Measurements from ENCODE around the gene IFI6. TPM values are rescaled to one million over a fixed set of nuclear protein-coding genes. Genes with fewer than 3 reads are reported as not detected.

The IFI6 gene
- polyA plus RNA-seq, 1 donor: 99.0 TPM

DNA sequence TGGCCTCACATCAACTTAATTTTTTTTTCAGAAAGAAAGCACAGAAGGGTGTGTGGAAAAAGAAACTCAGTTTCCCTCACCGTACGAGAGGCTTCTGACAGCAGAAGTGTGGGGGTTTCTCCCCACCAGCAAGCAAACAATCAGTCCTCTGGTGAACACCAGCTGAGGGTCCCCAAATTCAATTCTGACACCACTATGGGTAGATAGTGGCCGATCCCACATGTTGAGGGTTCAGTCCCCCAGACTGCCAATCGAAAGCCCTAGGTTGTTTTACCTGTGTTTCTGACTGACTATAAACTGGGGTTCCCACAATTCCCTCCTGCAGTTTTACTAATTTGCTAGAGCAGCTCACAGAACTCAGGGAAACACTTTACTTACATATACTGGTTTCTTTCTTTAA is 2.1 kb downstream of the IFI6 start:
- no peak for DNase-seq

DNA sequence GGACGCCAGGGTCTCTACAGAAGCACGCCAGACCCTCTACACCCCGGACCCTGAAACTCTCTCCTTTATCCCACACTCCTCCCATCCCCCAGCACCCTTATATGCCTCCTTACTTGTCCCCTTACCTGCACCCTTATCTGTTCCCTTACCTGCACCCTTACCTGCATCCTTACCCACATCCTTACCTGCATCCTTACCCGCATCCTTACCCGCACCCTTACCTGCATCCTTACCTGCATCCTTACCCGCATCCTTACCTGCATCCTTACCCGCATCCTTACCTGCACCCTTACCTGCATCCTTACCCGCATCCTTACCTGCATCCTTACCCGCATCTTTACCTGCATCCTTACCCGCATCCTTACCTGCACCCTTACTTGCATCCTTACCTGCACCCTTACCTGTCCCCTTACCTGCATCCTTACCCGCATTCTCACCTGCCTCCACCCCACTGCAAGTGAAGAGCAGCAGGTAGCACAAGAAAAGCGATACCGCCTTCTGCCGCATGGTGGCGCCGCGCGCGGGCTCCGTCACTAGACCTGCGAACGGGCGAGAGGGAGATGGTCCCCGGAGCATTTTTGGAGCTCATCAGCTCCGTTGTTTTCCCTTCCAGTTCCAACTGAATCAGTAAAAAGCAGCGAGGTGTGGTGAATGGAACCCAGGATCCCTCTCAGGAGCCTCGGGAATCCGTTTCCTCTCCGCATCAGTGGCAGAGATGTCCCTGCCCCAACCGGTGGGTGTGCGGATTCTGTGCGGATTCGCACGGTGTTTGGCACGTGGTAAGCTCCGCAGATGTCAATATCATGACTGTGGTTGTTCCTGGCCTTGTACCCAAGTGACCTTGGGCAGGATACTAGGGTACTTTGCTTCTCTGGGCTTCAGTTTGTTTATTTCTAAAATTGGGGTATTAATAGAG is 2.9 kb downstream of the IFI6 start:
- peak; percentile 79 for DNase-seq

GRCh38 chr1:27668121-27668807 is 3.7 kb downstream of the IFI6 start:
- DNase-seq: no peak

DNA sequence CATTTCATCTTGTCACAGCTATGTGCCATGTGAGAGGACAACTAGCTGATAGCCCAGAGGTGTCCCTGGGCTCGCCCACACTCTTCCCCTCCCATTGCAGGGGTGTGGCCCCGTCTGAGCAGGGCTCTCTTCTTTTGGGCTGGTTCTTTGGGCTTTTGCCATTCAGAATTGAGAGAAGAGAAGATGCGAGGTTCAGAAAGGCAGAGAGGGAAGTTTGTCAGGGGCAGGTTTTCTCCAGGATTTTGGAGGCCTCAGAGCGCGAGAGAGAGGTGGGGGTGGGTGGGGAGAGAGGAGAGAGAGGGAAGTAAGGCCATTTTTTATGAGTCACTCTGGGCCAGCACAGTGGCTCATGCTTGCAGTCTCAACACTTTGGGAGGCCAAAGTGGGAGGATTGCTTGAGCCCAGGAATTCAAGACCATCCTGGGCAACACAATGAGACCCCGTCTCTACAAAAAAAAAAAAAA is 5.2 kb downstream of the IFI6 start:
- DNase-seq: no peak

DNA sequence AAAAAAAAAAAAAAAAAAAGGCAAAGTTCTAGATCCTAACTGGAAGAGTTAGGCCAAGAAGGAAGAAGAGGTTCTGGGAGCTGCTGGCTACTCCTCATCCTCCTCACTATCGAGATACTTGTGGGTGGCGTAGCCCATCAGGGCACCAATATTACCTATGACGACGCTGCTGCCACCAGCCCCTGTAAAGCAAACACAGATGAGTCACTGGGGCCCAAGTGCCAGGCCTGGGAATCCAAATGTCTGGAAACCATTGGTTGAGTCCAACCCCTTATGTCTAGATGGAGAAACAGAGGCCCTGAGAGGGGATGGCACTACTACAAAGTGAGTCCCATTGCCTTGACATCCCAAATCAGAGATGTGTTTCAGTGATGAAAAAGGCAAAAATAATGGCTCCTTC is 5.7 kb downstream of the IFI6 start:
- DNase-seq: no peak

DNA sequence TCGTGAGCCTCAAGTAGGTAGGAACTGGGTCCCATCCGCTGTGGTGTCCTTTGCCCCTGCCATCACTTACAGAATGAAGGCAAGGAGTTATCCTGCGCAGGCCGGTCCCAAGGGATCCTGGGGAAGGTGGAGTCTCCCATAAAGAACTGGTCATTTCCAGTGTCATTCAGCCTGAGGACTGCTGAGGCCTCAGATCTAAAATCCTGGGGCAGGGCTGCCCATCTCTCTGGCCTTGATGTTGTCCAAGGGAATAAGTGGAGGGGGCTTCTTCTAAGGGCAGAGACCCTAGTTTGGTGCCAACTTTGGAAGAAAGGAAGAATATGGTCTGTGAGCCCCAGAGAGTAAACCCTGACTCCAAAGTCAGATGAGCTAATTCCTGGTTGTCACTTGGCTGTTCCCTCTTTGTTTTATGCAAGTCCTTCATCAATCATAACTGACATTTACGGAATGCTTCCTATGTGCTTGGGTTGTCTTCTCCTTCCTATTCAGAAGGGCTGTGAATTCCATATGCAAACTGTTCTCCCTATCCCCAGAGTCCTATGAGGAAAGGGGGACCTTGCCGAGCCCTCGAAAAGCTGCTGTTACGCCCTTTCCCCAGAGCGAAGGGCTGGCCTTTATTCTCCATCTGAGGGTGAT is 6.9 kb downstream of the IFI6 start:
- DNase-seq: no peak

- DNase-seq: no peak
Measured at GRCh38 chr1:27664291-27664690, 7.7 kb downstream of the IFI6 start.

GRCh38 chr1:27662707-27663393 is 9.1 kb downstream of the IFI6 start:
- DNase-seq: peak; percentile 86

- DNase-seq: no peak
Measured at GRCh38 chr1:27662261-27662660, 9.7 kb downstream of the IFI6 start.

DNA sequence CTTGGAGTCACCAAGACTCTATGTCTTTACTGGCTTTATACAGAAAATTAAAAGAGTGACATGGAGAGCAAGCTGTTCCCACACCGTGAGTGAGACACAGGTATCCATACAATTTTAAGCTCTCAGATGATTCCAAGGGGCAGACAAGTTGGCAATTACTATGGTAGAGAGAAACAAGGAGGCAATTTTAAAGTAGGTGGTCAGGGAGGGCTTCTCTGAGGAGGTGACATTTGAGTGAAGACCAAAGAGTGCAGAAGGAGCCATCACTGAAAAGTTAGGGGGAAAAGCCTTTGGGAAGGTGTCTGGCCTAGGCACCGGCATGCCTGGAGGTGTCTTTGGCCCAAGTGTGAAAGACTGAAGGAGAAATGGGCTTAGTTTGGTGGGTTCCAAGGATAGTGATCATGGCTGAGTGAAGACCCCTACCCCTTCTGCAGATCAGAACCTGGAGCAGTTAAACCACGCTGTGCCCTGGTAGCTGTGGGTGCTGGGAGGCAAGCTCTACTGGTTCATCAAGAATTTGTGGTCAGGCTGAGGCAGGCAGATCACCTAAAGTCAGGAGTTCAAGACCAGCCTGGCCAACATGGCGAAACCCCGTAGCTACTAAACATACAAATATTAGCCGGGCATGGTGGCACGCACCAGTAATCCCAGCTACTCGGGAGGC is 10.4 kb downstream of the IFI6 start:
- DNase-seq: no peak

GRCh38 chr1:27660300-27660835 is 11.6 kb downstream of the IFI6 start:
- no peak for DNase-seq

DNA sequence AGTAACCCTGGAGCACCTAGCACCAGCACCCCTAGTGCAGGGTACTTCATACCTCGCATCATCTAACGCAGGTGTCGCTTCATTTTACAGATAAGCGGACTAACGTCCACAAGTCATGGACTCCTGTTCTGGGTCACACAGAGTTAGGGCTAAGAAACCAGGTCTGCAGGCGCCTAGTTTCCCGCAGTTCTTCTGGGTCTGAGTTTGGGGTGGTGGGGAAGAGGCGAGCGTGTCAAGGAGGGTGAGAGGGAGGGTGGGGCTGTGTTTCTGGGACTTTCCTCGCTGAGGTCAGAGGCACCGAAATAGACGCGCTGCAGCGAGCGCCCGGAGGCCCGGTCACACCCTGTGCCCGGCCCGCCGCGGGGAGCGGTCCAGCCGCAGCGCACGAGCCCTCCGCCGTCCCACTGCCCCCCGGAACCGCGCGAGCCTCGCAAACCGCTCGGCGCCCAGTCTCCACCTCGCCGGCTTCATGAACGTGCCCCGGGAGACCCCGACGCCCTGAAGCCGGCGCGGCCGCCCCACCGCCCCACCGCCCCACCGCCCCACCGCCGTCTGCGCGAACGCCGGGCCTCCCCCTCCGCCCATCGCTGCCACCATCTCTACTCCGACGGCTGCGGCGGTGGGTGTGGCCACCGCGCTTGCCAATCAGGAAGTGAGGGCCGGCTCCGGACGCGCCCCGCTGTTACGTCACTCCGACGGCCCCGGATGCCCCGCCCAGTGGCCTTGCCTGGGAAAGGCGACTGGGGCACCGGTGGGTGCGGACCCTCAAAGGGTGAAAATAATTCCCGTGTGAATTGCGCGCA is 12.3 kb downstream of the IFI6 start:
- peak; percentile 91 for DNase-seq

DNA sequence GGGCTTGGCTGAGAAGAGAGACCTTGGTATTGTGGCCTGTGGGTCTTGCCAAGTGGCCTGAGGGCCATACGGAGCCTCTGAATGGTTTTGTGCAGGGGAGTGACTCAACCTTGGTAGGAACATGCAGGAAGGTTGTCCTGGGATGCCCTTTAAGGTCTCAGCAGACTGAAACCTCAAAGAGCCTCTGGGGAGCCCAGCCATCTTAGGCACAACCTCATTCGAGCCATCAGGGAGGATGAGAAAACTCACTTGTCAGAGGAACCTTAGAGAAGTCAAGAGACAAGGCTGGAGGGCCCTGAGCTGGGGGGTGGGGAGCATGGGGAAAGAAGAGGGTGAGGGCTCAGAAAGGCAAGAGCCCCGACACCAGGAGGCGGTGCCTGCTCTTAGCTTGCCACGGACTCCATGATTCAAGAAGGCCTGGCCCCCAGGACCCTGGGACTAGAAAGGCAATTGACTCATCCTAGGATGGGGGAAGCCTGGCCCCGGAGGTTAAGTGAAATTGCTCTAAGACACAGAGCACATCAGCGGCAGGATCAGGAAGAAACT is 13.0 kb downstream of the IFI6 start:
- DNase-seq: no peak

GRCh38 chr1:27656157-27656893 is 15.7 kb downstream of the IFI6 start:
- DNase-seq: no peak

- no peak for DNase-seq
Measured at GRCh38 chr1:27655151-27655937, 16.6 kb downstream of the IFI6 start.

- DNase-seq: no peak
Measured at GRCh38 chr1:27652111-27652864, 19.7 kb downstream of the IFI6 start.

GRCh38 chr1:27650539-27651175 is 21.3 kb downstream of the IFI6 start:
- DNase-seq: no peak

DNA sequence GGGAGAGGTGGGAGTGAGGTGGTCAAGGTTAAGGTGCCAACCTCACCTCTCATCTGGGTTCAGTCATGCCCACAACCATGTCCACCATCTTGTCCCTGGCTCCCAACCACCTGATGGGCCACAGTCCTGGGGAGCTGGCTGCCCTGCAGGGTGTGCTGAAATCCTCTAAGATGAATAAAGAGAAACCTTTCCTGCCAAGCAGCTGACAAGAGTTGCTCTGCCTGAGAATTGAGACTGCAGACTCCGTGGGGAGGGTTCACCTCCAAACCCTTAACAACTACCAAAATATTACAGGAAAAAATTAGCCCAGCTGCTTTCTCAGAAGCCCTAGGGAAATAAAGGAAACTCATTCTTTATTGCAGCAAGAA is 21.8 kb downstream of the IFI6 start:
- DNase-seq: no peak
